DOHH2 (cell line): Measurements from ENCODE around the gene SLC44A3.

Experiments used
- CTCF ChIP-seq: fragments of 200-600 bp; sonication (generic); IDR thresholded peaks from one replicate; pipeline ENCODE4 v1.5.1; 2014; ENCODE audit warnings: antibody characterized with exemption, mild to moderate bottlenecking, low read depth, low read length; ENCODE audit not compliant: poor library complexity, severe bottlenecking
- EZH2phosphoT487 ChIP-seq: fragments of 200-600 bp; sonication (generic); IDR thresholded peaks from 2 replicates; pipeline ENCODE4 v1.6.1; 2017; ENCODE audit warnings: borderline replicate concordance, mild to moderate bottlenecking, antibody characterized with exemption, low read length, moderate library complexity, mixed read lengths

DNA sequence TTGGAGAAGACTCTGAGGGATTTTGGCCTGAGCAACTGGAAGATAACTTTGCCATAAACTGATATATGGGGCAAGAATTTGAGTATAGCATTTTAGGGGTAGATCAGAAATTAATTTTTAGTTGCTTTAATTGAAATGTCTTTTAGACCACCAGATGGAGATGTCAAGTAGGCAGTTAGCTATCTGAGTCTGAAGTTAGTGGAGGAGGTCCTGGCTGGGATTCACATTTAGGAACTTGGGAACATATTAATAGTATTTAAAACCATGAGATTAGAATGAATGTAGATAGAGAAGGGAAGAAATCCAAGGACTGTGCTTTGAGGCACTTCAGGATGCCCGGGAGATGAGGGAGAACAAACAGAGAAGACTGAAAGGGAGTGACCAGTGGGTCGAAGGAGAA, 32.6 kb downstream of the SLC44A3 start:
- TF ChIP-seq CTCF, result no peak
- no peak for TF ChIP-seq EZH2phosphoT487
